Hepatocyte (in vitro differentiated cells): ENCODE results near the gene INMT.

Experiments used
- EZH2 ChIP-seq: fragments of 200-600 bp; sonication (generic); IDR thresholded peaks from 2 replicates; pipeline ENCODE4 v1.6.1; 2016; ENCODE audit warnings: antibody characterized with exemption, mild to moderate bottlenecking, borderline replicate concordance
- TF ChIP-seq, protein P1 (sequence below): fragments of 200-600 bp; sonication (generic); IDR thresholded peaks from 2 replicates; pipeline ENCODE4 v1.5.1; 2016; ENCODE audit warnings: antibody characterized with exemption, mild to moderate bottlenecking; ENCODE audit not compliant: poor library complexity

GRCh38 chr7:30735631-30736030, 16.3 kb upstream of the INMT start:
- TF ChIP-seq, protein P1, sequence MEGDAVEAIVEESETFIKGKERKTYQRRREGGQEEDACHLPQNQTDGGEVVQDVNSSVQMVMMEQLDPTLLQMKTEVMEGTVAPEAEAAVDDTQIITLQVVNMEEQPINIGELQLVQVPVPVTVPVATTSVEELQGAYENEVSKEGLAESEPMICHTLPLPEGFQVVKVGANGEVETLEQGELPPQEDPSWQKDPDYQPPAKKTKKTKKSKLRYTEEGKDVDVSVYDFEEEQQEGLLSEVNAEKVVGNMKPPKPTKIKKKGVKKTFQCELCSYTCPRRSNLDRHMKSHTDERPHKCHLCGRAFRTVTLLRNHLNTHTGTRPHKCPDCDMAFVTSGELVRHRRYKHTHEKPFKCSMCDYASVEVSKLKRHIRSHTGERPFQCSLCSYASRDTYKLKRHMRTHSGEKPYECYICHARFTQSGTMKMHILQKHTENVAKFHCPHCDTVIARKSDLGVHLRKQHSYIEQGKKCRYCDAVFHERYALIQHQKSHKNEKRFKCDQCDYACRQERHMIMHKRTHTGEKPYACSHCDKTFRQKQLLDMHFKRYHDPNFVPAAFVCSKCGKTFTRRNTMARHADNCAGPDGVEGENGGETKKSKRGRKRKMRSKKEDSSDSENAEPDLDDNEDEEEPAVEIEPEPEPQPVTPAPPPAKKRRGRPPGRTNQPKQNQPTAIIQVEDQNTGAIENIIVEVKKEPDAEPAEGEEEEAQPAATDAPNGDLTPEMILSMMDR: no peak
- no peak for TF ChIP-seq EZH2
